HTR-8/SVneo (cell line): ENCODE results near the gene EIF2B5.
A peak's percentile ranks its signal among the peaks of the same experiment; 100 is the strongest.
"Not testable (repeated sequence)": the region's sequence is repeated elsewhere in the genome, so short reads cannot be mapped to it uniquely, and the experiment has no call there.

Source experiments
- DNase-seq: peaks from one replicate; pipeline ENCODE4 v3.0.0; 2011; ENCODE audit warnings: low spot score, mixed read lengths; ENCODE audit not compliant: insufficient read length
- FAIRE-seq: peaks from 2 replicates; lab custom pipeline; 2011; peaks lifted over from hg19 to GRCh38; lab: Jason Lieb, UNC

The EIF2B5 gene

GRCh38 chr3:184135149-184135910 is at the start of gene EIF2B5:
TSS of gene EIF2B5 (plus strand) at chr3:184135358. CDS start at chr3:184135386, 28 bp downstream.
- DNase-seq (peak; percentile 92), FAIRE-seq (peak; percentile 77)

- peak; percentile 37 for DNase-seq
- no peak for FAIRE-seq
Observed at GRCh38 chr3:184085389-184085852, 49.7 kb upstream of the EIF2B5 start.

DNA sequence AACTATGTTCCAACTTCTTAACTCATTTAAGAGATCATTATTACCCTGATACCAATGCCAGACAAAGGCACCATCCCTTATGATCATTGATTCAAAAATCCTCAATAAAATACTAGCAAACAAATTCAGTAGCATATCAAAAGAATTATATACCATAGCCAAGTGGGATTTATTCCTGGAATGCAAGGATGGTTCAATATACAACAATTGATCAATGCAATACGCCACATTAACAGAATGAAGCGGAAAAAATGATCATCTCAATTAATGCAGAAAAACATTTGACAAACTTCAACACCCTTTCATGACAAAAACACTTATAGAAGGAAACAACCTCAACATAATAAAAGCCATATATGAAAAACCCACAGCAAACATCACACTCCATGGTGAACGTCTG is 43.0 kb upstream of the EIF2B5 start:
- DNase-seq (no peak), FAIRE-seq (no peak)

GRCh38 chr3:184096811-184097383 is 38.3 kb upstream of the EIF2B5 start, which contains the start of gene HTR3E:
TSS of gene HTR3E (plus strand) at chr3:184097064. CDS start at chr3:184097530, 466 bp downstream.
- DNase-seq (no peak), FAIRE-seq (no peak)

DNA sequence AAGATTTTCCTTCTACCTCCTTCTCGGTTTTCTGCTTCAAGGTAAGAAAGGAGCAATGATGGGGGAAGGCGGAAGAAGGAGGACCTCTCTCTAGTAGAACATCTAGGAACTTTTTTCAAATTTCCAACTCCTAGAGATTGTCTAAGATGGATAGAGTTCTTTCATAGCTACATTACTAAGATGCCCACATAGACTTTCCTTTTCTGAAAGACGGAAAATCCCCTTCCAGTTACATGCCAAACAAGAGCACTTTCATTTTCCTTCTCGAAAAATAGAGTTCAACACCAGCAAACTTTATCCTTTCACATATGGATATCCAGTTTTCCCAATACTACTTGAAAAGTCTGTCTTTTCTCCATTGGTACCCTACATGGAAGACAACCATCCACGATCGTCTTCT is 37.6 kb upstream of the EIF2B5 start:
- FAIRE-seq: no peak
- DNase-seq: no peak

DNA sequence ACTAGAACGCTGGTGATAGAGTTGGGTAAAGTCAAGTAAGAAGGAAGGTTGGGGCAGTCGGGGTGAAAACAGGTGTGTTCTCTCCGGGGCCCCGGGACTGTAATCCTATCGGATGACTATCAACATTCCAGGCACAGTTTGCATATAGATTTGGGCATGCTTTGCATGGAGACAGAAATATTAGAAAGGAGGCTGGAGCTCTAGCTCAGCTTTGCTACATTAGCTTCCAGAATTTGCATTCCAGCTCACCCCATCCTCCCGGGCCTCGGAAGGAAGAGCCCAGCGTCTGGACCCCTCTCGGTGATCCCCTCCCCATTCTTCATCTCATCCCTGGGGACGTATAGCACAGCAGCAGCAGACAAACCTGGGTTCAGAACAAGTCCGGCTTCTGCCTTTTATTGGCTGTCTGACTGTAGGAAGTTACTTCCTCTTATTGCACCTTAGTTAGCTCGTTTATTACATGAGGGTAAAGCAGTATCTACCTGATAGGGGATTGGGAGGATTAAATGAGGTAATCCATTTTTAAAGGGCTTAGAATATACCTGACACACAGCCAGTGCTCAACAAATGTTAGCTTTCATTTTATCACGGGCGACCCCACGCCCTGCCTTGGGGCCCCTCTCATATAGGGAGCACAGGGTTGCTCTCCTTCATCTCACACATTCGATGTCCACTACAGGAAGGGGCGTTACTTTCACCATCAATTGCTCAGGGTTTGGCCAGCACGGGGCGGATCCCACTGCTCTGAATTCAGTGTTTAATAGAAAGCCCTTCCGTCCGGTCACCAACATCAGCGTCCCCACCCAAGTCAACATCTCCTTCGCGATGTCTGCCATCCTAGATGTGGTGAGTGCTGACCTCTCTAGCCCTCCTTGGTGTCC is 35.1 kb upstream of the EIF2B5 start:
- no peak for FAIRE-seq

GRCh38 chr3:184110316-184110725 is 24.8 kb upstream of the EIF2B5 start:
- FAIRE-seq: no peak

More for the DNA sequence above, 35.1 kb upstream of the EIF2B5 start:
- DNase-seq: no peak

DNA sequence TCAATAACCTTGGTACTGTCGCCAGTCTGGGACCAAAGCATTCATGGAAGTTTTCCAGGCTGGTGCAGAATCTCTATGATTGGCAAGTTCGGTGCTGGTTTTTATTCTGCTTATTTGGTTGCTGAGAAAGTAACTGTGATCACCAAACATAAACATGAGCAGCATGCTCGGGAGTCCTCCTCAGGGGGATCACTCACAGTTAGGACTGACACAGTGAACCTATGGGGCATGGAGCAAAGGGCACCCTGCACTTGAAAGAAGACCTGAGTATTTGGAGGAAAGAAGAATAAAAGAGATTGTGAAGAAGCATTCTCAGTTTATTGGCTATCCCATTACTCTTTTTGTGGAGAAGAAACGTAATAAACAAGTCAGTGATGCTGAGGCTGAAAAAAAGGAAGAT is 19.1 kb upstream of the EIF2B5 start:
- DNase-seq (no peak), FAIRE-seq (no peak)

More at GRCh38 chr3:184110316-184110725, 24.8 kb upstream of the EIF2B5 start:
- DNase-seq: no peak

DNA sequence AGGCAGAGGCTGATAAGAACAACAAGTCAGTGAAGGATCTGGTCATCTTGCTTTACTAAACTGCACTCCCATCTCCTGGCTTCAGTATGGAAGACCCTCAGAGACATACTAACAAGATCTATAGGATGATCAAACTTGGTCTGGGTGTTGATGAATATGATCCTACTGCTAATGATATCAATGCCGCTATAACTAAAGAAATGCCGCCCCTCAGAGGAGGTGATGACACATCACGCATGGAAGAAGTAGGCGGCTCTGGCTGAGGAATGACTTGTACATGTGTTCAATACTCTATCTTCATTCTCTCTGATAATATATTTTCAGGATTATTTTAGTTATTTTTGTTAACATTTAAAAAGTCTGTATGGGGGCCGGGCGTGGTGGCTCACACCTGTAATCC is 17.5 kb upstream of the EIF2B5 start:
- FAIRE-seq: no peak
- no peak for DNase-seq

DNA sequence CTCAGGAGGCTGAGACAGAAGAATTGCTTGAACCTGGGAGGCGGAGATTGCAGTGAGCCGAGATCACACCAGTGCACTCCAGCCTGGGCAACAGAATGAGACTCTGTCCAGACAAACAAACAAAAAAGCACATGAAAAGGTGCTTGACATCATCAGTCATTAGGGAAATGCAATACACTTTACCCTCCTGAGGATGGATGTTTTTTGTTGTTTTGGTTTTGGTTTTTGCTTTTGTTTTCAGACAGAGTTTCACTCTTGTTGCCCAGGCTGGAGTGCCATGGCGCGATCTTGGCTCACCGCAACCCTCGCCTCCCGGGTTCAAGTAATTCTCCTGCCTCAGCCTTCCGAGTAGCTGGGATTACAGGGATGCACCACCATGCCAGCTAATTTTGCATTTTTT is 14.1 kb upstream of the EIF2B5 start:
- DNase-seq, FAIRE-seq: not testable (repeated sequence)

- DNase-seq (no peak), FAIRE-seq (no peak)
Observed at GRCh38 chr3:184126006-184126405, 9.2 kb upstream of the EIF2B5 start.

GRCh38 chr3:184129012-184129411 is 6.1 kb upstream of the EIF2B5 start:
- DNase-seq (peak; percentile 37), FAIRE-seq (no peak)

GRCh38 chr3:184132945-184133344 is 2.2 kb upstream of the EIF2B5 start:
- FAIRE-seq (no peak), DNase-seq (no peak)

- FAIRE-seq (no peak), DNase-seq (peak; percentile 80)
Observed at GRCh38 chr3:184133840-184134745, 1.1 kb upstream of the EIF2B5 start.

DNA sequence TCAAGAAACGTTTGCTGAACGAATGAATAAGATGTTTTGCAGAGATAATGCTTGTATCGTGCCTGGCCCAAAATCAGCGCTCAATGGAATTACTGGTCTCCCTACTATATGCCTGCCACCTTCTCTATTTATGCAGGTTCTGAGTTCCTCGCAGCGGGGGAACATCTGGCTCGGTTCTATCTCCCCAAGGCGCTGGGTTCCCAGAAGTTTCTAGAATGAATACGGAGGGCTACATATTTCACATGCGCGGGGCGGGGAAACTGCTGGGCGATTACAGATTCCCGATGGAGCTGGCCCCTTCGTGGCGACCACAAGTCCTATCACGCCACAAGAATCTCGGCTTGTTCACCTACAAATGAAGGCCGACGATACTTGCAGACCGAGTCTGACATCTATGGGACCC is 411 bp upstream of the EIF2B5 start:
- no peak for FAIRE-seq
- no peak for DNase-seq

GRCh38 chr3:184135911-184136260 is 728 bp downstream of the EIF2B5 start:
- no peak for FAIRE-seq

DNA sequence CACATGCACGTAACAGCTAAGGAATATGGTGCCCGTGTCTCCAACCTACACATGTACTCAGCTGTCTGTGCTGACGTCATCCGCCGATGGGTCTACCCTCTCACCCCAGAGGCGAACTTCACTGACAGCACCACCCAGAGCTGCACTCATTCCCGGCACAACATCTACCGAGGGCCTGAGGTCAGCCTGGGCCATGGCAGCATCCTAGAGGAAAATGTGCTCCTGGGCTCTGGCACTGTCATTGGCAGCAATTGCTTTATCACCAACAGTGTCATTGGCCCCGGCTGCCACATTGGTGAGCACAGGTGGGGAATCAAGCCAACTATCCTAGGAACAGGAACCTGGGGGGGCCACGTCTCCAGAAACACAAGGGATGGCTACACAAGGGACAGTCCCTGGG is 5.3 kb downstream of the EIF2B5 start:
- DNase-seq (no peak), FAIRE-seq (no peak)

More at GRCh38 chr3:184135911-184136260, 728 bp downstream of the EIF2B5 start:
- no peak for DNase-seq

DNA sequence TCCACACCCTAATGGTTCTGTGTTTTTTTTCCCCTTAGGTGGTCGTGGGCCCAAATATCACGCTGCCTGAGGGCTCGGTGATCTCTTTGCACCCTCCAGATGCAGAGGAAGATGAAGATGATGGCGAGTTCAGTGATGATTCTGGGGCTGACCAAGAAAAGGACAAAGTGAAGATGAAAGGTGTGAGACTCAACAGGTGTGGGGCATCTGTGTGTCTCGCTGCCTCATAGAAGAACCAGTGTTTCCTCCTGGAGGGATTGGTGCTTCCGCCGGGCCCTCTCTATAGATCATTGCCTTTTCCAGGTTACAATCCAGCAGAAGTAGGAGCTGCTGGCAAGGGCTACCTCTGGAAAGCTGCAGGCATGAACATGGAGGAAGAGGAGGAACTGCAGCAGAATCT is 7.0 kb downstream of the EIF2B5 start:
- no peak for DNase-seq
- FAIRE-seq: no peak

- DNase-seq: no peak
- FAIRE-seq: no peak
Observed at GRCh38 chr3:184143327-184143726, 8.2 kb downstream of the EIF2B5 start.

- DNase-seq (no peak), FAIRE-seq (no peak)
Observed at GRCh38 chr3:184144505-184144904, 9.3 kb downstream of the EIF2B5 start.
